Duodenal mucosa (tissue), 2 donors: ENCODE data around the gene FBP2.
A peak's percentile ranks its signal among the peaks of the same experiment; 100 is the strongest.
"Not testable (repeated sequence)": the region's sequence is repeated elsewhere in the genome, so short reads cannot be mapped to it uniquely, and the experiment has no call there.

Experiments
- H3K27ac ChIP-seq: one replicate; pipeline ENCODE4 v1.7.0; 2013; ENCODE audit warnings: low read depth, low read length
- H3K27me3 ChIP-seq, 2 donors: one replicate each; pipeline ENCODE4 v1.7.0; 2013; ENCODE audit warnings: low read length in 2 of 2, control low read depth in 1 of 2; ENCODE audit not compliant: insufficient read depth in 2 of 2, control insufficient read depth in 1 of 2
- H3K36me3 ChIP-seq, 2 donors: one replicate each; pipeline ENCODE4 v1.7.0; 2013; ENCODE audit warnings: low read length in 2 of 2, control low read depth in 1 of 2; ENCODE audit not compliant: insufficient read depth in 2 of 2, control insufficient read depth in 1 of 2
- H3K4me1 ChIP-seq, 2 donors: one replicate each; pipeline ENCODE4 v1.7.0; 2013; ENCODE audit warnings: low read length in 2 of 2, control low read depth in 1 of 2; ENCODE audit not compliant: insufficient read depth in 2 of 2, control insufficient read depth in 1 of 2
- H3K4me3 ChIP-seq, 2 donors: one replicate each; pipeline ENCODE4 v1.7.0; 2013; ENCODE audit warnings: low read length in 2 of 2, low read depth in 1 of 2
- H3K9ac ChIP-seq, 2 donors: one replicate each; pipeline ENCODE4 v1.7.0; 2013; ENCODE audit warnings: low read length in 2 of 2, low read depth in 1 of 2
- H3K9me3 ChIP-seq, 2 donors: one replicate each; pipeline ENCODE4 v1.7.0; 2013; ENCODE audit warnings: low read length in 2 of 2, control low read depth in 1 of 2; ENCODE audit not compliant: control insufficient read depth in 1 of 2

Gene FBP2

DNA sequence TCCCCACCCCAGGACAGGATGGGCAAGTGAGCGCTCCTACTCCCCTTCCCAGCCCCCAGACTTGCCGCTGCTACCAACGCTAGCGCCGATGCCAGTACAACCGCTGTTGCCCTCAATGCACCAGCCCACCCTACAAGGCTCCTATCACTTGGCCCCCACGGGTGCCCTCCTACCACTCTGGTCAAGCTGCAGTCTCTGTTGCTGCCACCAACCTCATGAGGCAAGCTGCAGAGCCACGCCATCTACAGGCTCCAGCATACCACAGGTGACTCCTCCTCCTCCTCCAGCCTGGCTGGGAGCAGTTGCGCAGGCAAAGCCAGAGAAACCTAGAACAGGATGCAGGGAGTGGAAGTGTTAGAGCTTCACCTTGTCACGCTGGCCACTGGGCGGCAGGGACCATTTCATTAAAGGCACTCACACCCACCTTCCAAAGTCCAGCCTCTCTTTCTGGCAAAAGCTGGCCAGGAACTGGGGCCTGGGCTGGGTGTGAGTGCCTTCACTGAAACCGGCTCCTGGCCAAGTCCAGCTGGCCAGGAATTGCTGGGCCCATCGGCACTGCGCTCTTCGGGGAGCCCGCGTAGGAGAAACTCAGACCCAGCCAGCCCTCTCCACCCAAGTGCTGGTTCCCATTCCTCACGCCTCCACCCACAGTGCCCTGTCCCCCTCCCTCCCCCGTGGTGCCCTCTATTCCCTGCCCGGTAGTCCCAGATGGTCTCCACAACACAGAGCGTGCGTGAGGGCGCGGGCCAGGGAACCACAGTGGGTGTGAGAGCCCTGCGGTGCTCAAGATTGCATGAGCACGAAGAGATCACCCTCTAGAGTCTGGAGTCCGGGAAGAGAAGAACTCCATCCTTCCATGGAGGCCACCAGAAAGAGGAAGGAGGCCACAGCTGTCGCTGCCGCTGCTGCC, 40.3 kb downstream of the FBP2 start:
- H3K27me3 ChIP-seq: no peaks in the 10 kb centered on the region
- H3K36me3 ChIP-seq: no peaks in the 10 kb centered on the region
- peaks cover 5 to 8% of the 10 kb centered on the region in 2 donors for H3K4me1 ChIP-seq
- peak overlapping the region; percentile 35 to 60 for H3K9ac ChIP-seq
- peak overlapping the region; percentile 77 to 79 for H3K4me3 ChIP-seq
- H3K27ac ChIP-seq: peak overlapping the region; percentile 60
- H3K9me3 ChIP-seq: no peaks in the 10 kb centered on the region

DNA sequence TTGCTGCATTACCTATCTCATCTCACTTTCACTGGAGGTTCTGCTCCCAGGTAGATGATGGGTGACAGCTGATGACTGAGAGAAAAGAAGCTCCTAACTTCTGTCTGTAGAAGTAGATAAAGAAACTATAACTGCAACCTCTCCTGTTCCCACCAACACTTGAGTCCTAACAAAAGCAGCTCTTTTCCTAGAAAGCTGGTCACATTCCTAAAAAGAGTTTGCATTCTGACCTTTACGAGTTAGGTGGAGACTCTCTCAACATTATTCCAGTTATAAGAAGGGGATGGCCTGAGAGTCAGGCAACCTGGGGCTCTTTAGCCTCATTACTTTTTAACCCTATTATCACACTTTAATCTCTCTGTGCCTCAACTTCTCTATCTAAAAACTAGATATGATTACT, 47.7 kb downstream of the FBP2 start:
- no peak overlapping the region for H3K27ac ChIP-seq
- no peaks in the 10 kb centered on the region for H3K4me1 ChIP-seq
- H3K9ac ChIP-seq: no peak overlapping the region
- no peaks in the 10 kb centered on the region for H3K9me3 ChIP-seq
- no peaks in the 10 kb centered on the region for H3K36me3 ChIP-seq
- no peaks in the 10 kb centered on the region for H3K27me3 ChIP-seq
- H3K4me3 ChIP-seq: no peak overlapping the region

DNA sequence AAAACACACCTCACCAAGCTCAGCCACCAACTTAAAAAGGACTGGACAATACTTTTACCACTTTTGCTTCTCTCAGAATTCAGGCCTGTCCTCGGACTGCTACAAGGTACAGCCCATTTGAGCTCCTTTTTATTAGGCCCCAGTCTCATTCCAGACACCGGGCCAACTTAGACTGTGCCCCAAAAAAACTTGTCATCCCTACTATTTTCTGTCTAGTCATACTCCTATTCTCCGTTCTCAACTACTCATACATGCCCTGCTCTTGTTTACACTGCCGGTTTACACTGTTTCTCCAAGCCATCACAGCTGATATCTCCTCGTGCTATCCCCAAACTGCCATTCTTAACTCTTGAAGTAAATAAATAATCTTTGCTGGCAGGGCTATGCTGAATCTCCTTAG, 49.3 kb downstream of the FBP2 start:
- not testable (repeated sequence) for H3K9me3 ChIP-seq, H3K27me3 ChIP-seq, H3K27ac ChIP-seq

DNA sequence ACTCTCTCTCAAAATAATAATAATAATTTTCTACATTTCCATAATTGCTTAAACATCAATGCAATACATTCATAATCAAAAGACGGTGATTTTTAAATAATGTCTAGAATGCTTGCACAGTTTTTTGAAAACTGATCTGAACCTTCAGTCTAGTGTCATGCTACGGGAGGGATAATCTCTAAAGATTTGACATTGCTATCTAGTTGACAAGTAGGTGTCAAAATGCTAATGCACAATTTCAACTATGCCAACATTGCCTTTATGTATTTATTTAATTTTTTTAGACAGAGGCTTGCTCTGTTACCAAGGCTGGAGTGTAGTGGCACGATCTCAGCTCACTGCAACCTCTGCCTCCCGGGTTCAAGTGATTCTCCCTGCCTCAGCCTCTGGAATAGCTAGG, 54.7 kb downstream of the FBP2 start:
- H3K36me3 ChIP-seq: no peaks in the 10 kb centered on the region
- H3K9ac ChIP-seq: no peak overlapping the region
- peaks cover under 1 to 7% of the 10 kb centered on the region in 2 donors for H3K4me1 ChIP-seq
- no peaks in the 10 kb centered on the region for H3K27me3 ChIP-seq
- H3K9me3 ChIP-seq: no peaks in the 10 kb centered on the region
- H3K4me3 ChIP-seq: no peak overlapping the region
- no peak overlapping the region for H3K27ac ChIP-seq

More for the DNA sequence above, 49.3 kb downstream of the FBP2 start:
- not testable (repeated sequence) for H3K4me1 ChIP-seq, H3K9ac ChIP-seq, H3K4me3 ChIP-seq, H3K36me3 ChIP-seq

DNA sequence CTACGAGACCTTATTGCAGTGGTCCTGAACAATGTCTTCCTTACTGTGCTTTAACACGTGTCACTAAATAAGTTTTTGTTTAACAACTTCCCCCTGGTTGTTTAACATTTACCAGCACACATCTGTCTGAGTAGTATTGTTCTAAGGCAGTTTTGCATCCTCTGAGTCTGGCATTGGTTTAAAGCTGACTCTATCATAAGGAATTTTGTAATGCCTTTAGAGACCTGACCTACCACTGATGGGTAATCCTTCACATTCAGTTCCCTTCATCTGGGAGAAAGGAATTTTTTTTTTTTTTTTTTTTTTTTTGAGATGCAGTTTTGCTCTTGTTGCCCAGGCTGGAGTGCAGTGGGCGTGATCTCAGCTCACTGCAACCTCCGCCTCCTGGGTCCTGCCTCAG, 58.7 kb downstream of the FBP2 start:
- Histone ChIP-seq H3K4me1 (peaks cover 7 to 12% of the 10 kb centered on the region in 2 donors), H3K9ac (no peak overlapping the region), H3K27ac (no peak overlapping the region), H3K9me3 (no peaks in the 10 kb centered on the region), H3K27me3 (no peaks in the 10 kb centered on the region), H3K36me3 (no peaks in the 10 kb centered on the region), H3K4me3 (no peak overlapping the region)

DNA sequence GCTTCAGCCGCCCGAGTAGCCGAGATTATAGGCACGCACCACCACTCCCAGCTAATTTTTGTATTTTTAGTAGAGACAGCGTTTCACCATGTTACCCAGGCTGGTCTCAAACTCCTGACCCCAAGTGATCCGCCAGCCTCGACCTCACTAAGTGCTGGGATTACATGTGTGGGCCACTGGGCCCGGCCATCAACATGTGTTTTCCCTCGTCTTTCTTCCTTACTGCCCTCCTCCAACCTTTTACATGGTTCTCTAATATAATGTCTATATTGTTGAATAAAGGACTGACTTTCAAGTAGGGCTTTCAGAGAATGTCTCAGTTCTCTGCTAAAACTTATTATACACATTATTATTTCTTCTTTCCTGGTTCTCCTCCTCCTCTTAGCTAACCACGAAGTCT, 60.0 kb downstream of the FBP2 start:
- H3K9ac ChIP-seq: no peak overlapping the region
- H3K27me3 ChIP-seq: no peaks in the 10 kb centered on the region
- H3K36me3 ChIP-seq: no peaks in the 10 kb centered on the region
- no peak overlapping the region for H3K4me3 ChIP-seq
- peaks cover 6 to 7% of the 10 kb centered on the region in 2 donors for H3K4me1 ChIP-seq
- H3K27ac ChIP-seq: no peak overlapping the region
- no peaks in the 10 kb centered on the region for H3K9me3 ChIP-seq

DNA sequence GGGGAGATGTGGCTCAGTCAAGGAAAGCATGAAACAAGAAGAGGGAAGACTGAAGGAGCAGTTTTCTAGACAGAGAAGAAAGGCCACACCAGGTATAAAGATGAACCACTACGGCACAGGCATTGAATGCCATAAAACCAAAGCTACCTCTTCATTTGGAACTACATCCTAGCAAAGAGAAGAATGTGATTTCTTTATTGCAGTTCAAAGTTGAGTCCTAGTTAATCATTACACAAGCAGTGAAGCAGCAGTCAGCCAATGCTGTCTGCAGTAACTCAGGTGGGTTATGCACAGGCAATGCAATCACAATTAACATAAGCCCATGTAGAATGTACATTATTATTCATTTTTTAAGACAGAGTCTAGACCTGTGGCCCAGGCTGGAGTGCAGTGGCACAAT, 60.5 kb downstream of the FBP2 start:
- no peaks in the 10 kb centered on the region for H3K9me3 ChIP-seq
- H3K4me1 ChIP-seq: peaks cover 6 to 7% of the 10 kb centered on the region in 2 donors
- no peak overlapping the region for H3K4me3 ChIP-seq
- no peaks in the 10 kb centered on the region for H3K36me3 ChIP-seq
- no peak overlapping the region for H3K9ac ChIP-seq
- H3K27me3 ChIP-seq: no peaks in the 10 kb centered on the region
- H3K27ac ChIP-seq: no peak overlapping the region

DNA sequence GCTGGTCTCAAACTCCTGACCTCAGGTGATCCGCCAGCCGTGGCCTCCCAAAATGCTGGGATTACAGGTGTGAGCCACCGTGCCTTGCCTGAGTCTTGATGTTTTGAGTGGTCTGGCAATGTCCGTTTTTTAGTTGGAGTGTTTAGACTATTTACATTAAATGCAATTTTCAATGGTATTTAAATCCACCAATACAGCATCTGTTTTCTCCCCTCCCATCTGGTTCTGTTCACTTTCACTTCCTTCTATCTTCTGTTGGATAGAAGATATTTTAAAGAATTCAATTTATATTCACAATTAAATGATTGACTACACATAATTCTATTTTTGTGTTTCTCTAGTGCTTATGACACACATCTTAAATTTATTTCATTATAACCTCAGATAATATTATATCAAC, 64.7 kb downstream of the FBP2 start:
- H3K27ac ChIP-seq: no peak overlapping the region
- no peaks in the 10 kb centered on the region for H3K27me3 ChIP-seq
- H3K4me1 ChIP-seq: peaks cover 5 to 6% of the 10 kb centered on the region in 2 donors
- H3K4me3 ChIP-seq: no peak overlapping the region
- H3K9ac ChIP-seq: no peak overlapping the region
- no peaks in the 10 kb centered on the region for H3K9me3 ChIP-seq
- H3K36me3 ChIP-seq: no peaks in the 10 kb centered on the region

DNA sequence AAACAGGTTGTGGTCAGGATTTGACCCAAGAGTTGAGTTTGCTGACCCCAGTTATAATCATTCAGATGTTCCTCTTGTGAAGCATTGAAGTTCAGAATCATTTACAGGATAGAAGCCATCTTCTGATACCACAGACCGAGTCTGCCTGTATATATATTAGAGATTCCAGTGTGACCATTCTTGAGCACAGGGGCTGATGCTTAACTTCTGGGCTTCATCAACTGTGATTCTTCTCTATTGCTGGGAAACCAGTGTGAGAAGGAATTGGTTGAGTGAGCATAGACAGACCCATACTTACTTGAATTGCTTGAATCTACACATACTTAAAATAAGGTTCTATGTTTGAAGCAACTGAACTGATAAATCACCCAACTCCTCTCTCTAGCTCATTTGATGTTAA, 66.7 kb downstream of the FBP2 start:
- H3K9ac ChIP-seq: no peak overlapping the region
- no peaks in the 10 kb centered on the region for H3K9me3 ChIP-seq
- no peaks in the 10 kb centered on the region for H3K4me1 ChIP-seq
- H3K4me3 ChIP-seq: no peak overlapping the region
- H3K36me3 ChIP-seq: no peaks in the 10 kb centered on the region
- no peaks in the 10 kb centered on the region for H3K27me3 ChIP-seq
- no peak overlapping the region for H3K27ac ChIP-seq

DNA sequence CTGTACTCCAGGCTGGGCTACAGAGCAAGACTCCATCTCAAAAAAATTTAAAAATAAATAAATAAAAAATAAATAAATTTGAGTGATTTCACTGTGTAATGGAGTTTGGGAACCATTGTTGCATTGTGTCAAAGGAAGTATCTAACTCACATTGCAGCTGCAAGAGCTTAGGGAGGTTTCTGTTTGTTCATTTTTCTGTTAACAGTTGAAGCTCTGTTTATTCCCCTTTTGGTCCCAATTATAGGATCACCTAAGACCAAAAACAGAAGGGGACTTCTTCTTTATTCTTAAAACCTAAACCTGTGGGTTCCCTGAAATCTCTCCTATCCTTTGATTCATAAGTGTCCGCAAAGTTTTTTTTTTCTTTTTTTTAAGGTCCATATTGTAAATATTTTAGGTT, 67.4 kb downstream of the FBP2 start:
- H3K27ac ChIP-seq: no peak overlapping the region

More for the DNA sequence above, 67.4 kb downstream of the FBP2 start:
- no peaks in the 10 kb centered on the region for H3K4me1 ChIP-seq
- no peaks in the 10 kb centered on the region for H3K27me3 ChIP-seq
- no peaks in the 10 kb centered on the region for H3K36me3 ChIP-seq
- no peaks in the 10 kb centered on the region for H3K9me3 ChIP-seq
- no peak overlapping the region for H3K9ac ChIP-seq
- H3K4me3 ChIP-seq: no peak overlapping the region
